H9 (cell line): Measurements from ENCODE around the gene P3H2. TPM values are rescaled to one million over a fixed set of nuclear protein-coding genes. Genes with fewer than 3 reads are reported as not detected.

ENCODE experiments used
- DNase-seq: peaks from one replicate; pipeline ENCODE4 v3.0.0-alpha.2; 2017
- H2AFZ ChIP-seq: one replicate; pipeline ENCODE4 v1.6.1; 2013; ENCODE audit warnings: mild to moderate bottlenecking, low read length, control low read depth, moderate library complexity
- H2AK5ac ChIP-seq: 2 replicates; pipeline ENCODE4 v1.6.1; 2013; ENCODE audit warnings: low read length, control low read depth, mixed read lengths; ENCODE audit not compliant: insufficient read length
- H2BK120ac ChIP-seq: one replicate; pipeline ENCODE4 v1.6.1; 2013; ENCODE audit warnings: low read depth, mild to moderate bottlenecking, low read length, control low read depth, inconsistent platforms; ENCODE audit not compliant: poor library complexity, severe bottlenecking
- H2BK12ac ChIP-seq: 2 replicates; pipeline ENCODE4 v1.6.1; 2013; ENCODE audit warnings: low read length, control low read depth, mixed read lengths, low read depth; ENCODE audit not compliant: insufficient read length
- H2BK15ac ChIP-seq: 2 replicates; pipeline ENCODE4 v1.6.1; 2013; ENCODE audit warnings: low read depth, low read length, control low read depth
- H2BK20ac ChIP-seq: one replicate; pipeline ENCODE4 v1.6.1; 2013; ENCODE audit warnings: low read depth, mild to moderate bottlenecking, low read length, control low read depth, inconsistent platforms; ENCODE audit not compliant: poor library complexity, severe bottlenecking
- H2BK5ac ChIP-seq: 2 replicates; pipeline ENCODE4 v1.6.1; 2013; ENCODE audit warnings: low read length, control low read depth, mixed read lengths; ENCODE audit not compliant: insufficient read length
- H3K14ac ChIP-seq: 2 replicates; pipeline ENCODE4 v1.6.1; 2013; ENCODE audit warnings: low read length, control low read depth; ENCODE audit not compliant: insufficient read depth
- H3K18ac ChIP-seq: 2 replicates; pipeline ENCODE4 v1.6.1; 2013; ENCODE audit warnings: low read depth, mild to moderate bottlenecking, mixed read lengths, low read length, control low read depth; ENCODE audit not compliant: insufficient read length
- H3K23ac ChIP-seq: 2 replicates; pipeline ENCODE4 v1.6.1; 2013; ENCODE audit warnings: low read length, control low read depth, mixed read lengths, low read depth; ENCODE audit not compliant: insufficient read length
- H3K23me2 ChIP-seq: 2 replicates; pipeline ENCODE4 v1.6.1; 2013; ENCODE audit warnings: low read depth, mild to moderate bottlenecking, mixed read lengths, low read length, control low read depth; ENCODE audit not compliant: insufficient read length, poor library complexity, severe bottlenecking
- H3K27ac ChIP-seq: 2 replicates; pipeline ENCODE4 v1.5.1; 2013; ENCODE audit warnings: low read length, control low read depth, mixed read lengths, low read depth; ENCODE audit not compliant: insufficient read length
- H3K27me3 ChIP-seq: 2 replicates; pipeline ENCODE4 v1.6.1; 2013; ENCODE audit warnings: low read length, control low read depth, inconsistent platforms; ENCODE audit not compliant: insufficient read depth
- H3K4ac ChIP-seq: 2 replicates; pipeline ENCODE4 v1.6.1; 2013; ENCODE audit warnings: low read depth, mild to moderate bottlenecking, control low read depth, inconsistent platforms, low read length, moderate library complexity
- H3K4me1 ChIP-seq: 2 replicates; pipeline ENCODE4 v1.6.1; 2013; ENCODE audit warnings: low read length, control low read depth, inconsistent platforms; ENCODE audit not compliant: insufficient read depth
- H3K4me2 ChIP-seq: 2 replicates; pipeline ENCODE4 v1.6.1; 2013; ENCODE audit warnings: low read length, control low read depth, mixed read lengths; ENCODE audit not compliant: insufficient read length, insufficient read depth
- H3K56ac ChIP-seq: 2 replicates; pipeline ENCODE4 v1.6.1; 2013; ENCODE audit warnings: low read depth, mild to moderate bottlenecking, mixed read lengths, low read length, control low read depth; ENCODE audit not compliant: insufficient read length
- H3K79me1 ChIP-seq: 2 replicates; pipeline ENCODE4 v1.6.1; 2013; ENCODE audit warnings: low read depth, mild to moderate bottlenecking, moderate library complexity, low read length, control low read depth, inconsistent platforms; ENCODE audit not compliant: insufficient read depth, poor library complexity, severe bottlenecking
- H3K79me2 ChIP-seq: 2 replicates; pipeline ENCODE4 v1.6.1; 2013; ENCODE audit warnings: low read length, control low read depth, inconsistent platforms; ENCODE audit not compliant: insufficient read depth
- H3K9ac ChIP-seq: 2 replicates; pipeline ENCODE4 v1.6.1; 2013; ENCODE audit warnings: low read length, control low read depth, mixed read lengths; ENCODE audit not compliant: insufficient read length; ENCODE audit errors: extremely low read depth
- H3K9me3 ChIP-seq: one replicate; pipeline ENCODE4 v1.6.1; 2013; ENCODE audit warnings: low read depth, low read length, inconsistent platforms; ENCODE audit not compliant: control insufficient read depth
- H3T11ph ChIP-seq: one replicate; pipeline ENCODE4 v1.6.1; 2013; ENCODE audit warnings: mild to moderate bottlenecking, low read length, control low read depth, inconsistent platforms
- H4K20me1 ChIP-seq: one replicate; pipeline ENCODE4 v1.6.1; 2013; ENCODE audit not compliant: control insufficient read depth, insufficient read length, insufficient read depth
- H4K5ac ChIP-seq: 2 replicates; pipeline ENCODE4 v1.6.1; 2013; ENCODE audit warnings: low read depth, mild to moderate bottlenecking, mixed read lengths, low read length, control low read depth; ENCODE audit not compliant: insufficient read length
- H4K8ac ChIP-seq: replicated peaks from 2 replicates; pipeline ENCODE4 v1.6.1; 2013; ENCODE audit warnings: low read length, control low read depth, mixed read lengths, low read depth; ENCODE audit not compliant: insufficient read length
- H4K91ac ChIP-seq: 2 replicates; pipeline ENCODE4 v1.6.1; 2013; ENCODE audit warnings: low read depth, mild to moderate bottlenecking, moderate library complexity, mixed read lengths, low read length, control low read depth; ENCODE audit not compliant: insufficient read length
- H3K27ac Mint-ChIP-seq, 3 experiments: 2 replicates in 2 of 3; 3 replicates in 1 of 3; pipeline ENCODE4 v1.8.0; 2020 to 2021; ENCODE audit warnings: mixed read lengths in 3 of 3, mild to moderate bottlenecking in 1 of 3, moderate library complexity in 1 of 3
- H3K27me3 Mint-ChIP-seq: 2 replicates; pipeline ENCODE4 v1.8.0; 2021; ENCODE audit warnings: low read depth, mild to moderate bottlenecking, moderate library complexity, mixed read lengths
- H3K36me3 Mint-ChIP-seq, 3 experiments: 2 replicates in 2 of 3; 3 replicates in 1 of 3; pipeline ENCODE4 v1.8.0; 2020 to 2021; ENCODE audit warnings: low read depth in 3 of 3, mixed read lengths in 3 of 3; ENCODE audit not compliant: insufficient read depth in 1 of 3
- H3K4me1 Mint-ChIP-seq, 2 experiments: 2 replicates each; pipeline ENCODE4 v1.8.0; 2020; ENCODE audit warnings: mixed read lengths in 2 of 2
- H3K4me3 Mint-ChIP-seq, 2 experiments: 2 replicates in 1 of 2; 3 replicates in 1 of 2; pipeline ENCODE4 v1.8.0; 2020 to 2021; ENCODE audit warnings: mild to moderate bottlenecking in 2 of 2, mixed read lengths in 2 of 2, moderate library complexity in 1 of 2
- H3K9me3 Mint-ChIP-seq, 2 experiments: 2 replicates in 1 of 2; 3 replicates in 1 of 2; pipeline ENCODE4 v1.8.0; 2020; ENCODE audit warnings: mild to moderate bottlenecking in 2 of 2, mixed read lengths in 2 of 2, moderate library complexity in 1 of 2
- WGBS: extraction: QIAGEN DNeasy Blood & Tissue Kit; methylation state at CpG from one replicate; pipeline ENCODE4 v1.1.7; 2013; ENCODE audit warnings: missing lambda C conversion rate, low lambda C conversion rate, mixed read lengths; ENCODE audit not compliant: insufficient read length; ENCODE audit errors: extremely low coverage; 5-methylcytosine and 5-hydroxymethylcytosine counted together
- total RNA-seq: library from RNA; stranded (reverse); gene quantifications from 2 replicates; pipeline ENCODE4 v1.2.1, GENCODE V29; 2021
- TF ChIP-seq, protein P1 (sequence below): fragments of 200-600 bp; sonication (generic); conservative IDR thresholded peaks from 3 replicates; pipeline ENCODE4 v1.8.0; 2021; ENCODE audit warnings: antibody characterized with exemption, mild to moderate bottlenecking

Gene P3H2
- total RNA-seq, 1 experiment from 2014 or later: 41.5 TPM

DNA sequence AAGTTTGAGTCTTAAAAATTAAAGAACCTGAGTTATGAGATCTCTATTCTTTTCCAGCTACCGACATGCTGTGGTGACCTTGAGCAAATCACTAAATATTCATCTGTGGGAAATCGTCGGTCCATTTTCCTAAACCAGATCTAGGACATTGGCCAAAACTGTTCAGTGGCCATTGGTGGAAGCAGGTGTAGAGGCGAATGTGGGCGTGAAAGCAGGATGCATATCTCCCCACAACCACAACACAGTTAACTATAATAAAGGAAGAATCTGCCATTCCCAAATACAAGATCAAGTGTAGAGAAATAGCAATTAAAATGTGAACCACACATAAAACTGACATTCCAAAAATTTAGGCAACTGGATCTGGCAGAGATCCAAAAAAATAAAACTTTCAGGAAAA, 129.9 kb downstream of the P3H2 start:
- H3K36me3 Mint-ChIP-seq: peaks cover 0 to 18% (median 10%) of the 10 kb centered on the region in 3 experiments; a peak in 5 of 7 replicates
- H3K79me1 ChIP-seq: no peaks in the 10 kb centered on the region

More for the DNA sequence above, 129.9 kb downstream of the P3H2 start:
- Histone ChIP-seq H3K23ac (no peak overlapping the region), H4K91ac (no peak overlapping the region), H4K20me1 (no peaks in the 10 kb centered on the region), H3K27ac (no peak overlapping the region), H3K9ac (no peak overlapping the region), H3T11ph (no peak overlapping the region), H3K4ac (no peak overlapping the region), H2BK20ac (no peak overlapping the region), H3K14ac (no peak overlapping the region), H2AK5ac (no peak overlapping the region), H2BK12ac (no peak overlapping the region), H3K27me3 (no peaks in the 10 kb centered on the region; the same call in 1 of the 2 replicates), H3K9me3 (no peaks in the 10 kb centered on the region), H2BK15ac (no peak overlapping the region), H4K8ac (no peak overlapping the region), H2BK120ac (no peak overlapping the region), H3K23me2 (no peaks in the 10 kb centered on the region), H3K4me2 (no peak overlapping the region), H4K5ac (no peak overlapping the region), H3K56ac (no peak overlapping the region), H2AFZ (no peak overlapping the region), H3K18ac (no peak overlapping the region), H3K4me1 (peaks cover 6% of the 10 kb centered on the region; the same call in 1 of the 2 replicates), H2BK5ac (no peak overlapping the region), H3K79me2 (no peaks in the 10 kb centered on the region)
- WGBS: no CpG with 5 or more reads among the region's 5 CpGs
- TF ChIP-seq, protein P1, sequence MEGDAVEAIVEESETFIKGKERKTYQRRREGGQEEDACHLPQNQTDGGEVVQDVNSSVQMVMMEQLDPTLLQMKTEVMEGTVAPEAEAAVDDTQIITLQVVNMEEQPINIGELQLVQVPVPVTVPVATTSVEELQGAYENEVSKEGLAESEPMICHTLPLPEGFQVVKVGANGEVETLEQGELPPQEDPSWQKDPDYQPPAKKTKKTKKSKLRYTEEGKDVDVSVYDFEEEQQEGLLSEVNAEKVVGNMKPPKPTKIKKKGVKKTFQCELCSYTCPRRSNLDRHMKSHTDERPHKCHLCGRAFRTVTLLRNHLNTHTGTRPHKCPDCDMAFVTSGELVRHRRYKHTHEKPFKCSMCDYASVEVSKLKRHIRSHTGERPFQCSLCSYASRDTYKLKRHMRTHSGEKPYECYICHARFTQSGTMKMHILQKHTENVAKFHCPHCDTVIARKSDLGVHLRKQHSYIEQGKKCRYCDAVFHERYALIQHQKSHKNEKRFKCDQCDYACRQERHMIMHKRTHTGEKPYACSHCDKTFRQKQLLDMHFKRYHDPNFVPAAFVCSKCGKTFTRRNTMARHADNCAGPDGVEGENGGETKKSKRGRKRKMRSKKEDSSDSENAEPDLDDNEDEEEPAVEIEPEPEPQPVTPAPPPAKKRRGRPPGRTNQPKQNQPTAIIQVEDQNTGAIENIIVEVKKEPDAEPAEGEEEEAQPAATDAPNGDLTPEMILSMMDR: no peak
- peaks cover 46 to 50% of the 10 kb centered on the region in 2 experiments for H3K4me1 Mint-ChIP-seq
- no peaks in the 10 kb centered on the region for H3K27me3 Mint-ChIP-seq
- 0 out of 5 replicates have a peak overlapping the region, but pooled peaks of 1 of the 2 experiments have one; percentile 9 for H3K4me3 Mint-ChIP-seq
- no peaks in the 10 kb centered on the region; a peak in 1 of 5 replicates for H3K9me3 Mint-ChIP-seq
- H3K27ac Mint-ChIP-seq: peak overlapping the region in 1 of 3 experiments; percentile 73; a peak in 1 of 7 replicates
- no peak for DNase-seq
